Mesothelial cell of epicardium (in vitro differentiated cells): Measurements from ENCODE around the gene AHNAK2. TPM values are rescaled to one million over a fixed set of nuclear protein-coding genes. Genes with fewer than 3 reads are reported as not detected.

Source experiments
- DNase-seq, 2 experiments: peaks; one replicate each; pipeline ENCODE4 v3.0.0; 2021; ENCODE audit warnings: low spot score in 2 of 2; ENCODE audit not compliant: unreplicated experiment in 2 of 2
- H3K27ac Mint-ChIP-seq: 2 replicates; pipeline ENCODE4 v1.8.0; 2021; ENCODE audit warnings: mixed read lengths
- H3K27me3 Mint-ChIP-seq: 2 replicates; pipeline ENCODE4 v1.8.0; 2021; ENCODE audit warnings: low read depth, mixed read lengths
- H3K36me3 Mint-ChIP-seq: 2 replicates; pipeline ENCODE4 v1.8.0; 2021; ENCODE audit warnings: mixed read lengths
- H3K4me1 Mint-ChIP-seq: 2 replicates; pipeline ENCODE4 v1.8.0; 2021; ENCODE audit warnings: mixed read lengths
- H3K4me3 Mint-ChIP-seq: 2 replicates; pipeline ENCODE4 v1.8.0; 2021; ENCODE audit warnings: mild to moderate bottlenecking, moderate library complexity, mixed read lengths
- H3K9me3 Mint-ChIP-seq: 2 replicates; pipeline ENCODE4 v1.8.0; 2021; ENCODE audit warnings: mixed read lengths
- total RNA-seq: library from RNA; stranded (reverse); gene quantifications from 3 replicates; pipeline ENCODE4 v1.2.1, GENCODE V29; 2021
- TF ChIP-seq, protein P1 (sequence below): fragments of 200-600 bp; sonication (generic); IDR thresholded peaks from one replicate; pipeline ENCODE4 v1.5.0; 2021; ENCODE audit warnings: antibody characterized with exemption; ENCODE audit not compliant: unreplicated experiment

The AHNAK2 gene
- total RNA-seq, 1 donor from 2014 or later: 2.8 TPM

GRCh38 chr14:104982548-104983230 is 4.5 kb upstream of the AHNAK2 start:
- H3K27ac Mint-ChIP-seq: no peak overlapping the region
- no peak overlapping the region for H3K4me3 Mint-ChIP-seq
- no peak for DNase-seq
- H3K36me3 Mint-ChIP-seq: no peaks in the 10 kb centered on the region
- TF ChIP-seq, protein P1, sequence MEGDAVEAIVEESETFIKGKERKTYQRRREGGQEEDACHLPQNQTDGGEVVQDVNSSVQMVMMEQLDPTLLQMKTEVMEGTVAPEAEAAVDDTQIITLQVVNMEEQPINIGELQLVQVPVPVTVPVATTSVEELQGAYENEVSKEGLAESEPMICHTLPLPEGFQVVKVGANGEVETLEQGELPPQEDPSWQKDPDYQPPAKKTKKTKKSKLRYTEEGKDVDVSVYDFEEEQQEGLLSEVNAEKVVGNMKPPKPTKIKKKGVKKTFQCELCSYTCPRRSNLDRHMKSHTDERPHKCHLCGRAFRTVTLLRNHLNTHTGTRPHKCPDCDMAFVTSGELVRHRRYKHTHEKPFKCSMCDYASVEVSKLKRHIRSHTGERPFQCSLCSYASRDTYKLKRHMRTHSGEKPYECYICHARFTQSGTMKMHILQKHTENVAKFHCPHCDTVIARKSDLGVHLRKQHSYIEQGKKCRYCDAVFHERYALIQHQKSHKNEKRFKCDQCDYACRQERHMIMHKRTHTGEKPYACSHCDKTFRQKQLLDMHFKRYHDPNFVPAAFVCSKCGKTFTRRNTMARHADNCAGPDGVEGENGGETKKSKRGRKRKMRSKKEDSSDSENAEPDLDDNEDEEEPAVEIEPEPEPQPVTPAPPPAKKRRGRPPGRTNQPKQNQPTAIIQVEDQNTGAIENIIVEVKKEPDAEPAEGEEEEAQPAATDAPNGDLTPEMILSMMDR: no peak
- H3K27me3 Mint-ChIP-seq: peaks cover 9% of the 10 kb centered on the region
- H3K4me1 Mint-ChIP-seq: peaks cover 10% of the 10 kb centered on the region
- H3K9me3 Mint-ChIP-seq: no peaks in the 10 kb centered on the region

DNA sequence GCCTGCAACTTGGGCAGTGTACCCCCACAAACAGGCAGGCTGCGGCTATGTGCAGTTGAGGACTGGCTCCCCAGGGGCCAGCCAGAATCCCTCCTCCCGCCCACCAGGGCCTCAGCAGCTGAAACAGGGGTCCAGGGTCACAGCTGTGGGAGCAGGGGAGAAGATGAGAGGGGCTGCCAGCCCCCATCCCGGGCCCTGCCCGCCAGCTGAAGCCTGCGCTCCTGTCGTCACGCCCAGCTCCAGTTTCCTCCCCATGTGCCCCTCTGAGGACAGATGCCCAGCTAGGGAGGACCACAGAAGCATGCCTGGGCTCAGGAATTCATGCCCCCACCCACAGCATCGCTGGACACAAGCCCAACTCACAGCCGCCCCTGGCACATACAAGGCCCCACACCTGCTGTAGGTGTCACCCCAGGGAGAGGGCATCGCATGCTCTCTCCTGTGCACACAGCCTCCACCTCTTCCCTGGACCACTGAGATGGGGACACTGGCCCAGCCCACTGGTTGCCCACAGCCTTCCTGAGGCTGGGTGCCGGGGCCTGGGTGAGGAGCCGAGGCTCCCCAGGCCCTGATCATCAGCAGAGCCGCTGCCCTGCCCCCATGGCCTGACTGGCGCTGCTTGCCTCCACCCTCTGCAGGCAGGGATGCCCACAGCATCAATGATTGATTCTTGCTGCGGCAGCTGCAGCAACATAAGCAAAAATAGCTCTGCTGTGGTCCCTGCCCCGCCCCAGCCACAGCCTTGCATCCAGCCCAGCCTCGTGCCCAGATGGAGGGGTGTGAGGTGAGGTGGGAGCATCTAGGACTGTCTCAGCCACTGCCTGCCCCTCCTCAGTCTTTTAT is 3.7 kb upstream of the AHNAK2 start:
- no peaks in the 10 kb centered on the region for H3K36me3 Mint-ChIP-seq
- no peak overlapping the region for H3K27ac Mint-ChIP-seq
- no peak overlapping the region for H3K4me3 Mint-ChIP-seq
- peaks cover 12% of the 10 kb centered on the region for H3K4me1 Mint-ChIP-seq
- DNase-seq: no peak
- no peaks in the 10 kb centered on the region for H3K9me3 Mint-ChIP-seq
- peaks cover 14% of the 10 kb centered on the region for H3K27me3 Mint-ChIP-seq
- TF ChIP-seq, protein P1: no peak

GRCh38 chr14:104980611-104981531 is 2.7 kb upstream of the AHNAK2 start:
- Mint-ChIP-seq H3K4me1 (peaks cover 11% of the 10 kb centered on the region), H3K9me3 (no peaks in the 10 kb centered on the region), H3K36me3 (no peaks in the 10 kb centered on the region), H3K27me3 (peaks cover 23% of the 10 kb centered on the region), H3K27ac (no peak overlapping the region), H3K4me3 (no peak overlapping the region)
- DNase-seq: no peak
- TF ChIP-seq, protein P1: no peak

DNA sequence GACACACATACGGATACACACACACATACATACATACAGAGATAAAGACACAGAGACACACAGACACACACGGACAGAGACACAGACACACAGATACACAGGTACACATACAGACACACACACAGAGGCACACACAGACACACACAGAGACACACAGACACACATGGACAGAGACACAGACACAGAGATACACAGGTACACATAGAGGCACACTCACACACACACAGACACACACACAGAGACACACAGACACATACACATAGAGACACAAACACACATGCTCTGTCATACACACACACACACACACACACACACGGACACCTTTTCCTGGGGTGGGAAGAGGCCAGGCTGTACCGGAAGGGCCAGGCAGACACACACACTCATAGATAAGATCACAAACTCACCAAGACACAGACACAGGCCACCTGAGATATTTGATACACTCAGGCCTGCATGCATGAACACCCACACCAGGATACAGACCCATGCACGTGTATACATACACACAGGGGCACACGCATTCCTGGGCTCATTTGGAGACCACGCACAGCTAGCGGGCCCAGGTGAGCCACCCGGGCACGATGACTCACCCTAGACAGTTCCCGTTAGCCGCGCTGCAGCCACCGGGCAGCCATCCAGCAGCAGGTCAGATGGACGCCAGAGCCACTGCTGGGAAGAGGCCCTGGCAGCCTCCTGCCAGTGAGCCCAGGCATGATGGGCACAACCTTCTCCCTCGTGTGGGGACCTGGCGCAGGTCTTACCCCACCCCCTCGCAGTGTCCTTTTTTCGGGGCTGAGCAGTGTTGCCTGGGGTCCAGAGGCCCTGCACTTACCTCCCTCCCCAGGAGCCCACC is 1.8 kb upstream of the AHNAK2 start:
- no peak for DNase-seq
- Mint-ChIP-seq H3K36me3 (no peaks in the 10 kb centered on the region), H3K9me3 (no peaks in the 10 kb centered on the region), H3K27ac (no peak overlapping the region), H3K4me3 (no peak overlapping the region), H3K27me3 (peaks cover 25% of the 10 kb centered on the region), H3K4me1 (peaks cover 11% of the 10 kb centered on the region)
- TF ChIP-seq, protein P1: no peak
